Activated gamma-delta T cell treated with anti-CD3 and anti-CD28 coated beads, Interleukin-2, amount 50 U/mL, for 16 hours (primary cell): ENCODE data around the gene ENTPD5.
"Not testable (repeated sequence)": the region's sequence is repeated elsewhere in the genome, so short reads cannot be mapped to it uniquely, and the experiment has no call there.

Experiments
- DNase-seq: peaks from one replicate; pipeline ENCODE4 v3.0.0-alpha.2; 2020; ENCODE audit warnings: low read depth

ENTPD5 gene

GRCh38 chr14:73998726-73999125 lies 20.4 kb downstream of the ENTPD5 start:
- no peak for DNase-seq

DNA sequence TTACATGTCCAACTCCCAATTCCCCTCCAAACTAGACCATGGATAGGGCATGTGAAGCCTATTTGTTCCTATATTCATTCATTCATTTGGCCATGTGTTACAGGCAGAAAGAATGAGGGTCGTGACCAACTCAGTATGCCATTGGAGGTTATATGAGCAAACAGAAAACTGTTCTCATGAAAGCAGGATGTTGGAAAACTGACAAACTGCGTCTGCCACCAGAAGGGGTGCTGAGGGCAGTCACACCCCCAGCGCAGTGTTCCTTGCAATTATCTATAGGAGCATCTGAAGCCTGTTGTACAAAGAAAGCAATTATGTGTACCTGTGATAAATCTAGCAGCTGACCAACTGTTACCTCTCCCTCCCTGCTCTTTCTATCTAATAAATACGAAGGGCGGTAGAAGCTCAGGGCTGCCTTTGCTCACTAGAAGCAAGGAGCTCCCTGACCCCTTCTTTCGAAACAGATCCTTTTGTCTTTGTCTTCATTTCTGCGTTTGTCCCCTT lies 21.1 kb downstream of the ENTPD5 start:
- DNase-seq = no peak

DNA sequence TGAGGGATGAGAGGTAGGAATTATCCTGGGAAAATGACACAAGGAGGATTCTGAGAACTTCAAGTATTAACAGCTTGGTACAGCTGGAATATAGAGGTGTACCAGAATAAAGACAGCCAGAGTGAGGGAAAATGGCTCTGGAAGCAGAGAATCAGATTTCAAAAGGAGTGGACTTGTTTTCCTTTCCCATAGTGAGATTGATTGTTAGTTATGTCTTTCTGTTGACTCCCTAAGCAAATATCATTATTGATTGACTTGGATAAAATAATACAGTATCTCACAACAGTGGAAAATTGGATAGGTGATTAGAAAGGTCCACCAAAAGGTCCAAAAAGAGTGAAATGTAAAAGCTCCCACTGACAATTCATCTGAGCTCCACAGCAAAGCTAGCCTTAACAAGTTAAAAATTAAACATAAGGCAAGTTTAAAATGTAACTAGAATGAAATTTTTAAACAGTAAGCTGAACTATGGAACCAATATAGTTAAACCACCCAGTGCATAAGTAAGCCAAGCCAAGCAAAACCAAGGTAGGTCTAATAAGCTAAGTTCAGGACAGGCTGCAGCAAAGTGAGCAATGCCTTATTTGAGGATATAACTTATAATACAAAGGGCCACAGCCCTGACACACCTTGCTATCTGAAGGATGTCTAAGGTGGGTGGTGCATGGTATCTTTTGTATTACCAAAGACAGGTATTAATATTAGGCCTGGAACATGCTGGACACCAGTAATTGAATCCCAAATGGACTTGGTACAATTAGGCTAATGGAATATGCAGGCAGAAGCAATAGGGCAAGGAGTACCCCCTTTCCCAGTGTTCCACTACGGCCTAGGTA lies 21.8 kb downstream of the ENTPD5 start:
- DNase-seq = no peak

DNA sequence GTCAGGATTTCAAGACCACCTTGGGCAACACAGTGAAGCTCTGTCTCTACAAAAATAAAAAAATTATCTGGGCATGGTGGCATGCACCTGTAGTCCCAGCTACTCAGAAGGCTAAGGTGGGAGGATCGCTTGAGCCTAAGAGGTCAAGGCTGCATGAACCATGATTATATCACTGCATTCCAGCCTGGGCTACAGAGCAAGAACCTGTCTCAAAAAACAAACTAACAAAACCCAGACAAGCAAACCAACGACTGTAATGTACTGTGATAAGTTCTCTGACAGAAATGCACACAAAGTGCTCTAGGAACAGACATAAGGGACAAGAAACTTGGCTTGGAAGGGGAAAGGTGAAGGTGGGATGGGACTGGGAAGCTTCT lies 22.4 kb downstream of the ENTPD5 start:
- DNase-seq = no peak

DNA sequence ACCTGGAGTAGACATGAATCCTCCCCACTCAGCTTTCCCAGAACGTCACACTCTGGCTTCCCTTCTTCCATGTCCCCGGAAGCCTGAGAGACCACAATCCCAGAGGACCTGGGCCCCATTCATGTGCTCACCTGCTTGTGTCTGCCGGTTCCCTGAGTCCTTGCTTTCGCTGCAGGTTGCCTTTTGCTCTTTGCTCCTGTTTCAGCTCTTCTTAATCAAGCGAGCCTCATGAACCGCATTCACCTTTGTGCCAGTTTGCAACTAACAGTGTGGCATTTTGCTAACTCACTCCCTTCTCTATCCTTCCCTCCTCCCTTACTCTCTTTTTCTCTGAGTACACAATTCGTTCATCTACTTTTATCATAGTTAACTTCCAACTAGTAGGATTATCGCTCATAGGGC lies 23.1 kb downstream of the ENTPD5 start:
- no peak for DNase-seq

- not testable (repeated sequence) for DNase-seq
Observed at GRCh38 chr14:73994926-73995325, 24.2 kb downstream of the ENTPD5 start.

DNA sequence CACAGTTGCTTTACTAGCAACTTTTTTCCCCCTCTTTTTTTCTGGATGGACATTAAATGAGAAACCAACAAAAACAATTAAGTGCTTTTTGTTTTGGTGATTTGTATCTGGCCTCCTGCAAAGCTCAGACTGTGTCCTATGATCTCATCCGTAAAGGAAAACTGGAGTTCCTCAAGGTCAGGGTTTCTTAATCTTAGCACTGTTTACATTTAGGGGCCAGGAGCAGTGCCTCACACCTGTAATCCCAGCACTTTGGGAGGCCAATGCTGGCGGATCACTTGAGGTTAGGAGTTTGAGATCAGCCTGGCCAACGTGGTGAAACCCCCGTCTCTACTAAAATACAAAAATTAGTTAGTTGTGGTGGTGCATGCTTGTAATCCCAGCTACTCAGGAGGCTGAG lies 28.0 kb downstream of the ENTPD5 start:
- DNase-seq = no peak

GRCh38 chr14:73988656-73989055 lies 30.4 kb downstream of the ENTPD5 start:
- DNase-seq = not testable (repeated sequence)

DNA sequence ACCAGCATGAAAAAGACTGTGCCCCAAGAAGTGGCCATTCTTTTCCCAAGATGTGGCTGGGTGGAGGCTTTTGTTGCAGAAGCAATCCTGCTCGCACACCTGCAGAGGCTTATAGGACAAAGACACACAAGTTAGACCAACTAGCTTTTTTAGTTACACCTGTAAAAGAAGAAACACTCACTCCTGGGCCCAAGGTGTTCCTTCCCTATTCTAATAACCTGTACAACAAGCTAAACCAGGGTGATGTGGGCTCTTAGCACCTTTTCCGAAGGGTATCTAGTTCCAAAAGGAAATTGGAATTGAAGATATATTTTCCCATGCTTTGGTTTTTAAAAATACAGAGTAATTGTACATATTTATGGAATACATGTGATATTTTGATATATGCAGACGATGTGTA lies 31.0 kb downstream of the ENTPD5 start:
- DNase-seq = no peak

DNA sequence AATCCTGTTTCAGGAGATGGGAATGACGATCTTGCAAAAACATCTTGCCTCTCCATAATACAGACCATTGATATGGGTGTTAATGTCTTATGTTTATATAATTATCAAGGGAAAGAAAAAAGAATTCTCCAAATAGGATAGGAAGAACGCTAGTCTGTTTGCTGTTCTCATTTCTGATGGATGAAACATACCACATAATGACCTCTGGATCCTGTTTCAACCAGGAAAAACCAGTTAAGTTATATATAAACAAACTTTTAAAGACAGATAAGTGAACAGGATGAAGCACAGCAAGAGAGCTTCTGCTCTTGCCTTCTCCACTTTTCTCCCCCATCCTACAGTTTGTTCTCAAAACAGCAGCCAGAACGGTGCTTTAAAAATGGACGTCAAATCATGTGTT lies 41.2 kb downstream of the ENTPD5 start:
- no peak for DNase-seq

DNA sequence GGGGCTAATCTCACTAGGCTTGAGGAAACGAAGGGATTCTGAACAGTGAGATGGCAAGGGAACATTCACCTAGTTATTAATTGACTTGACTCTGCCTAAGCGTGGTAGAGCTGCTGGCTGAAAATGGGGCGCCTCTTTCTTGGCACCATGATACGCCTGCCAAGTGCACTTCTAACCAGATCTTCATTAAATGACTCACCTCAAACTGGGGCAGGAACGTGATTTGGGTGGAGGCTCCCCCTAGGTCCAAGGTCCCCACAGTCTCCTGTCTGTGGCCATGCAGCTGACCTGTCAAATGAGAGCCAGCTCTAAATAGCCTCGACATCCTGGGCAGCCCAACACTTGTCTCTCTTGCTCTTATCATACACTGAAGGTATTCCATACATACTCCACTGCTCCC lies 43.0 kb downstream of the ENTPD5 start:
- no peak for DNase-seq

DNA sequence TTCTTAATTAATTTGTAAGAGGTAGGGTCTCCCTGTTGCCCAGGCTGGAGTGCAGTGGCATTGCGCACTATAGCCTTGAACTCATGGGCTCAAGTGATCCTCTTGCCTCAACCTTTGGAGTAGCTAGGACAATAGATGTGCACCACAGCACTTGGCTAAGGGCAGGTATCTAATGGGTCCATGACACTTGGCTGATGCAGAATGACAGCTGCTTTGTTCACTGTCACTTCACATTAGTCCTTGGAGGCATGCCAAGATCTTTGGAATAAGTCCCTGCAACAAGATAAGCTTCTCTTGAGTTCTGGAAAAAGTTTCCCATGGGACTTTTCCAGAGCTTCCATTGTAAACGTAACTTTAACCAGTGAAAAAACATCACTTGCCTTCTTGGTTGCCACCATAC lies 45.6 kb downstream of the ENTPD5 start:
- DNase-seq = no peak

DNA sequence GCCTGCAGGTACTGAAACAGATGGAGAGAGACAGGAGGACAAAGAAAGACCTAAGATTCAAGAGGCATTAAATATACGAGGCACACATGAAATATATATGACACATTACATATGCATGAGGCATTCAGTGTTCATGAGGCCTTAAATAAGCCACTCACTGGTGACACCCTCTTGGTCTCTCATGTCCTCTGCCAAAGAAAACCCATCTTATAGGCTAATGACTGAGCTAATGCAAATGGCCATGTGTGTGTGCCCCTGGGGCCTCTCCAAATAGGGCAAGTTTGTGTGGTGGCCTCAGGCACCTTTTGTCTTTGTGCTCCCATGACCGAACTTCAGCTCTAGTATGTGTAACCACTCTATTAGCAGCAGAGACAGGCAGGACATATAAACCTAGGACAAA lies 50.2 kb downstream of the ENTPD5 start:
- DNase-seq = no peak

GRCh38 chr14:73965216-73965615 lies 53.9 kb downstream of the ENTPD5 start:
- DNase-seq = no peak

GRCh38 chr14:73961192-73961591 lies 57.9 kb downstream of the ENTPD5 start:
- no peak for DNase-seq

DNA sequence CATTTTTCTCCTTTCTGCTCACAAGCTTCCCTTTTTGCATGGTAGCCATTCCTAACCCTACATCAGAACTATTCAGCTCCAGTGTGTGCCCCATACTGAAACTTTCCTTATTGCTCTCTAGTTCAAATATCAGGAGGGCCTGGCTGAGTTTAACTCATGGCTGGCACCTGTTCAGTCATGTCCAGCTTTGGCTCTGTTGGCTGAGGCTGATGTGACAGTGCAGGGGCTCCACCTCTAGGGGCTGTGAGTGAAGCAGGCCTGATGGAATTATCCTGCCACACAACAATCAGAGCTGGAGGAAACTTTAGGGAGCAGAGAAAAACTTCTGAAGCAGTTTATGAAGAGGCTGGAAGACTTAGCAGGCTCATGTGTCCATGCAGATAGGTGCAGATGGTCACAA lies 60.5 kb downstream of the ENTPD5 start:
- DNase-seq = no peak

DNA sequence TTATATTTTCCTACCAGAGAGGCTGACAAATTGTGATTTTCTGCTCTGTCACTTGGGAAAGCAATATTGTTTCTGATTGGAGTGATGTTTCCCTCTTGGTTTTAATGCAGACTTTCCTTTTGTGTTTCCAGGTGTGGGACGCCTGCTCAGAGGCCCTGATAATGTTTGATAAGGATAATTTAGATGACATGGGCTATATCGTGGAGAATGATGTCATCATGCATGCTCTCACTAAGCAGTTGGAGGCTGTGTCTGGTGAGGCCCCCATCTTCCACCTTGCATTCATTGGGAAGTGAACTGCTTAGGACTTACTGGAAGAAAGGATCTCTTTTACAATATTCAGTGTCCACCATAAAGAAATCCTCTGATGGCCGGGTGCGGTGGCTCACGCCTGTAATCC lies 63.4 kb downstream of the ENTPD5 start:
- no peak for DNase-seq

GRCh38 chr14:73953731-73954130 lies 65.4 kb downstream of the ENTPD5 start:
- DNase-seq = no peak

DNA sequence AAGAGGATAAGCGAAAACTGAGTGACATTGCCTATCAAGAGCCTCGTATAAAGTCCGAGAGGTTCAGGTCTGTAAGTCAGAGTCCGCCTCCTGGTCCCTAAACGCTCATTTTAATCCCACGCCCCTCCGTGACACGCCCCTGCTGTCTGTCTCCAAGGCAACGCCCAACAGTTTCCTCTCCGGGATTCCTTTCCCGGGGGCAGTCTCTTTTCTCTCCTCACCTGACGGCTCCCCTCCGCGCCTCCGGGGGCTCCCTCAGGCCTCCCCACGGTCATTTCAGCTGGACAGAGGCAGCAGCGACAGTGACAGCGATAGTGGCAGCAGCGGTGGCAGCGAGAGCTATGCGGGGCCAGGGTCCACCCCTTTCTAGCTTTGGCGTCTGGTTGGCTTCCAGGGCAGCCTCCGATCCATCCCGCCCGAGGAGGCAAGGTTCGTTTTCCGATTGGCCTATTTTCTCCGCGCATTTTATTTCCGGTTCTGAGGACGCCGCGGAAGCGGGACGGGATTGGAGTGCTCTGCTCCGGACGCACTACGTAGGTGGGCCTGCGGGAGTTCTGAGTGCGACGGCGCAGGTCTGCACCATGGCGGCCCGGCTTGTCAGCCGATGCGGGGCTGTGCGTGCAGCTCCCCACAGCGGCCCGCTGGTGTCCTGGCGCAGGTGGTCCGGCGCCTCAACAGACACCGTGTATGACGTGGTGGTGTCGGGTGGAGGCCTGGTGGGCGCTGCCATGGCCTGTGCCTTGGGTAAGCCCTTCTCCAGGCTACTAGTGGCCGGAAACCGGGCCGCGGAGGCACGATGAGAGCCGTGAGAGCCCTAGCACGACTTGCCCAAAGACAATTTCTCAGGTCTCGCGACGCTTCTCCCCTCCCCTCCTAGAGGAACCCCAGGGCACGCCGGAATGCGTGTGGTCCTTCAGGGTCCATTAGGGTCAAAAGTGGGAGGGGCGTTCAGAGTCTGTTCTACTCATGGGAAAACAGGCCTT lies 69.0 kb downstream of the ENTPD5 start, which contains the start of the genes COQ6 and FAM161B:
Gene COQ6 (plus strand): TSS at position 551 of the 983 bp plus-strand sequence. CDS start 31 bp downstream, at position 582.
Gene FAM161B (minus strand): TSS at position 343 of the 983 bp plus-strand sequence. CDS start 68 bp downstream, at position 275.
- peak; percentile 85 for DNase-seq

DNA sequence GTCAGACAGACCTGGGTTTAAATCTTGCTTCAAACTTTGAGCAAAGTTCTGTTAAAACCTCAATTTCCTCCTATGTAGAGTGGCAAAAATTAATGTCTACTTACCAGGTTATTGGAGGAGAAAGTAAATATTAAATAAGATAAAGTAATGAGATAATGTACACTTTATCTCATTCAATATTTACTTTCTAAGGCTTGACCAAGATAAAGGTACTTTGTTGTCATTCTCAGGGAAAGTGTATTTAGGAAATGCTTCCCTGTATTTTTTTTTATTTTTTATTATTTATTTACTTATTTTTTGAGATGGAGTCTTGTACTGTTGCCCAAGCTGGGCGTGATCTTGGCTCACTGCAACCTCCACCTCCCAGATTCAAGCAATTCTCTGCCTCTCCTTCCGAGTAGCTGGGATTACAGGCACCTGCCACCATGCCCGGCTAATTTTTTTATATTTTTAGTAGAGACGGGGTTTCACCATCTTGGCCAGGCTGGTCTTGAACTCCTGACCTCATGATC lies 73.9 kb downstream of the ENTPD5 start:
- DNase-seq = no peak

DNA sequence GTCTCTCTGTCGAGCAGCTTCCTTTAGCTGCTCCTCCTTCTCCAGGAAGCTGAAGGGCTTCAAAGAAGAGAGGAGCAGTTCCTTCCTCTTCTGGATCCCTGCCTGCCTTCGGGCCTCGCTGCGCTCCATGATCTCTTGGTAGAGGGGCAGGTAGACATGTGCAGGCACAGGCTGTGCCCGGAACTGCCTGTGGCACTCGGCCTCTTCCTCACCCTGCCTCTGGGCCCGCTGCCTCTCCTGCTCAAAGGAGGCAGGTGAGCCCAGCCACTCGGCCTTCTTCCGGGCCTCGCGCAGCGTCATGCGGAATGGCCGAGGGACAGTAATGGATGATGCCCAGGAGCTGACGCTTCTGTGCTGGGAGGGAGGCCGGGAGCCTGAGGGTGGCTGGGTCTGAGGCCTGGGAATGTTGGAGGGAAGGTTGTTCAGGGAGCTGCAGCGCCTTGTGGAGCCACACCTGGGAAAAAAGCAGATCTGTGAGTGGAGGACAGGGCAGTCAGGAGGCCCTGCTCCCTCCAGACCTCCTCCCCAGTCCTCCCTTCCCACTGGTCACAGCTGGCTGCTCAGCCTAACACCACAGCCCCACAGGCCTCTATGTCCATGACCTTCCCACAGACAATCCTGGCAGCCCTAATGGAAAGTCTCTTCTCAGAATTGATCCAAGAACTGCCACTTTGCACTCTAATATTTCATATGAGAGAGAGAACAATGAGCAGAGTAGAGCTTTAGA lies 74.5 kb downstream of the ENTPD5 start:
- no peak for DNase-seq

- DNase-seq = no peak
Observed at GRCh38 chr14:73943083-73943482, 76.0 kb downstream of the ENTPD5 start.
